ENCODE data around the gene HBP1. TPM values are rescaled to one million over a fixed set of nuclear protein-coding genes. Genes with fewer than 3 reads are reported as not detected.

HBP1 gene
- total and polyA plus RNA-seq, 2 of the 4 experiments (the other 2 are of a cell fraction): 27.1 to 69.9 TPM

DNA sequence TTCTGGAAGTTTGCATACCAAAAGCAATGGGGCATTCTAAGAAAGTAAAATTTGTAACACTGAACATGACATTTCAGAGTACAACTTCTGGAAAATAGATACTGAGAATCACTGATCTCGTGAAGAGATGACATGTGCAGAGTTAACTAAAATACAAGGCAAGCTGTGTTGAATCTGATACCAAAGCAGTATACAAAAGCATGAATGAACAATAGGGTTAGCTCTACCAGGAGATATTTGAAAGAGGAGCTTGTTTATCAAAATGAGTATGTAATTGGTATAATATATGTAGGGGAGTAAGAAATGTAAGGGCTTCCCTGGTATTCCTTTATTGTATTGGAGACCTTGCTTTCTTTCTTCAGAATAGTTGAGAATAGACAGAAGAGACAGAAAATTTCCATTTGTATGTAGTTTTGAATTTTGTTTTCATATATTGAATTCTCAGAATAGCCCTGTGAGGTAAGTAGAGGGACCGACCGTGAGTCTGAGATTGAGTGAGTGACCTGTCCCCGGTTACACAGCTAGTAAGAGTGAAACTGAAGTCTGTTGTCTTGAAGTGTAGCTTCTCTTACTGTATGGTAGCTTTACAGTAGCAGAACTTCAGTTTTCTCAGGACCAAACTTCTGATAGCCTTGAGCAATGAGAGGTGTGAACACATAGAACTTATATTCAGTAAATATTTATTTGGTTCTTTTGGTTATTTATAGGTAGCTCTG is 5.0 kb downstream of the HBP1 start:
- Histone ChIP-seq H3K14ac (replicated peaks; ENCODE audit: low read depth, low read length) (no peak overlapping the region), H2AK5ac (ENCODE audit: low read depth, low read length) (no peak overlapping the region), H3K4me3 (ENCODE audit: insufficient read depth, low read depth, low read length) (no peak overlapping the region), H3K27me3 (ENCODE audit: control insufficient read depth, insufficient read depth, low read length) (no peaks in the 10 kb centered on the region), H3K79me1 (ENCODE audit: low read depth in 1 of 2, low read length in 2 of 2) (peaks cover 14 to 54% of the 10 kb centered on the region in 2 experiments), H4K5ac (ENCODE audit: low read depth, low read length) (no peak overlapping the region), H2BK5ac (ENCODE audit: low read depth, low read length, poor library complexity, severe bottlenecking) (no peak overlapping the region), H2BK20ac (ENCODE audit: low read depth, low read length) (no peak overlapping the region), H3K36me3 (ENCODE audit: control insufficient read depth, insufficient read depth, low read length) (peaks cover 3% of the 10 kb centered on the region), H3K4me1 (ENCODE audit: control insufficient read depth, insufficient read depth, low read length) (peaks cover 3% of the 10 kb centered on the region; the same call in 1 of the 2 replicates), H3K56ac (ENCODE audit: extremely low read depth, insufficient read depth, low read length) (no peak overlapping the region), H3K9me3 (ENCODE audit: control insufficient read depth, insufficient read depth, low read length) (no peaks in the 10 kb centered on the region), H4K91ac (ENCODE audit: insufficient read depth, low read depth, low read length) (no peak overlapping the region), H3K27ac (ENCODE audit: insufficient read depth, low read length) (no peak overlapping the region), H3K18ac (ENCODE audit: low read depth, low read length) (no peak overlapping the region), H2AK9ac (replicated peaks; ENCODE audit: low read depth, low read length, poor library complexity) (no peak overlapping the region), H3K4ac (ENCODE audit: low read depth, low read length) (no peak overlapping the region), H3K9ac (ENCODE audit: low read depth, low read length) (no peak overlapping the region), H2BK120ac (ENCODE audit: low read depth, low read length) (no peak overlapping the region), H3K4me2 (ENCODE audit: low read depth, low read length) (peak overlapping the region; percentile 29), H2AFZ (replicated peaks; ENCODE audit: low read length, poor library complexity) (no peak overlapping the region), H4K20me1 (ENCODE audit: insufficient read depth, low read length) (peaks cover 33% of the 10 kb centered on the region; the same call in 1 of the 2 replicates), H3K9me1 (ENCODE audit: insufficient read depth, low read length) (no peaks in the 10 kb centered on the region), H3K23ac (ENCODE audit: low read depth, low read length) (peak overlapping the region; percentile 7; the same call in 1 of the 2 replicates), H4K8ac (ENCODE audit: low read depth in 2 of 2, low read length in 2 of 2) (no peak overlapping the region), H2BK15ac (ENCODE audit: low read depth, low read length) (no peak overlapping the region)
- CTCF ChIA-PET: no interaction called here
- no TSS peak for BruUV-seq (replicated peaks)
- intact Hi-C loops (cut with micrococcal nuclease): no loop called here
- no peak for TF ChIP-seq SMC3 (IDR thresholded peaks at IDR 0.05; ENCODE audit: low read depth, low read length)
- no peak for TF ChIP-seq FOS (IDR thresholded peaks at IDR 0.05; ENCODE audit: low read depth, low read length)
- no peak for TF ChIP-seq BHLHE40 (IDR thresholded peaks at IDR 0.05; ENCODE audit: low read depth, low read length)
- TF ChIP-seq NFE2L2 (IDR thresholded peaks at IDR 0.05; ENCODE audit: low read depth, low read length): no peak
- TF ChIP-seq POLR2A (IDR thresholded peaks at IDR 0.05; ENCODE audit: low read depth, low read length): no peak
- no peak for TF ChIP-seq RFX5 (IDR thresholded peaks at IDR 0.05; ENCODE audit: low read depth, low read length)
- TF ChIP-seq, protein P1, sequence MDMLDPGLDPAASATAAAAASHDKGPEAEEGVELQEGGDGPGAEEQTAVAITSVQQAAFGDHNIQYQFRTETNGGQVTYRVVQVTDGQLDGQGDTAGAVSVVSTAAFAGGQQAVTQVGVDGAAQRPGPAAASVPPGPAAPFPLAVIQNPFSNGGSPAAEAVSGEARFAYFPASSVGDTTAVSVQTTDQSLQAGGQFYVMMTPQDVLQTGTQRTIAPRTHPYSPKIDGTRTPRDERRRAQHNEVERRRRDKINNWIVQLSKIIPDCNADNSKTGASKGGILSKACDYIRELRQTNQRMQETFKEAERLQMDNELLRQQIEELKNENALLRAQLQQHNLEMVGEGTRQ (IDR thresholded peaks at IDR 0.05; ENCODE audit: low read depth, low read length): no peak
- dilution Hi-C loops (cut with HindIII; ENCODE audit: low sequenced_read_pairs, unreplicated experiment): no loop called here
- in situ Hi-C loops (cut with MboI; ENCODE audit: low sequenced_read_pairs): no loop called here
- ATAC-seq (ENCODE audit: low read depth): no peak
- no CpG with 5 or more reads among the region's 4 CpGs for WGBS, 2 experiments (ENCODE audit: extremely low coverage in 2 of 2, insufficient read length in 1 of 2)
- POLR2A ChIA-PET (ENCODE audit: unreplicated experiment): interaction anchor here (0.5 kb wide), 1 partner anchor 514 kb away, joined by 3 read pairs; no protein-coding TSS in a partner anchor
- no peak for DNase-seq

Data from IMR-90 (cell line).